ENCODE results near the gene GHRL.

GRCh38 chr3:10269443-10269842 is 23.3 kb downstream of the GHRL start:
- TF ChIP-seq CTCF (IDR thresholded peaks at IDR 0.05) (no peak), POLR2A (IDR thresholded peaks at IDR 0.05) (no peak)

All from esophagus squamous epithelium (tissue), 4 donors.